CD14-positive monocyte (primary cell): ENCODE measurements around the gene PDE8A. TPM values are rescaled to one million over a fixed set of nuclear protein-coding genes. Genes with fewer than 3 reads are reported as not detected.
"Not testable (repeated sequence)": the region's sequence is repeated elsewhere in the genome, so short reads cannot be mapped to it uniquely, and the experiment has no call there.

Experiments
- DNase-seq, 3 donors: peaks; one replicate each; pipeline ENCODE4 v3.0.0-alpha.2; 2011 to 2022
- H2AFZ ChIP-seq: 2 replicates; pipeline ENCODE4 v1.6.0; 2012; ENCODE audit warnings: mild to moderate bottlenecking, low read depth, low read length, inconsistent platforms; ENCODE audit not compliant: insufficient read depth, poor library complexity, severe bottlenecking
- H3K27ac ChIP-seq, 2 donors: 1 replicate in 1 of 2; 2 replicates in 1 of 2; pipeline ENCODE4 v1.5.1; 2012 to 2013; ENCODE audit warnings: low read length in 2 of 2, control low read depth in 1 of 2, inconsistent platforms in 1 of 2, low read depth in 1 of 2, mild to moderate bottlenecking in 1 of 2
- H3K27me3 ChIP-seq, 2 donors: one replicate each; pipeline versions ENCODE4 v1.6.0 to v1.6.1; 2011 to 2013; ENCODE audit warnings: low read length in 2 of 2; ENCODE audit not compliant: control insufficient read depth in 2 of 2, insufficient read depth in 2 of 2
- H3K36me3 ChIP-seq, 2 donors: replicated peaks in 1 of 2; 1 replicate in 1 of 2; 2 replicates in 1 of 2; pipeline versions ENCODE4 v1.5.1 to v1.6.1; 2012 to 2013; ENCODE audit warnings: low read length in 2 of 2, control low read depth in 1 of 2, inconsistent platforms in 1 of 2, mild to moderate bottlenecking in 1 of 2; ENCODE audit not compliant: insufficient read depth in 2 of 2, control insufficient read depth in 1 of 2
- H3K4me1 ChIP-seq, 2 donors: 1 replicate in 1 of 2; 2 replicates in 1 of 2; pipeline versions ENCODE4 v1.5.1 to v1.6.1; 2012 to 2013; ENCODE audit warnings: low read length in 2 of 2, control low read depth in 1 of 2, inconsistent platforms in 1 of 2, mild to moderate bottlenecking in 1 of 2, moderate library complexity in 1 of 2; ENCODE audit not compliant: insufficient read depth in 2 of 2, control insufficient read depth in 1 of 2
- H3K4me2 ChIP-seq: replicated peaks from 2 replicates; pipeline ENCODE3; 2012; ENCODE audit warnings: low read length, moderate library complexity, mild to moderate bottlenecking; ENCODE audit not compliant: poor library complexity, severe bottlenecking; ENCODE audit errors: extremely low read depth
- H3K4me3 ChIP-seq, 3 experiments: fragments of 200-600 bp in 1 of 3; sonication (generic) in 1 of 3; replicated peaks in 1 of 3; 1 replicate in 2 of 3; 2 replicates in 1 of 3; pipeline ENCODE4 v1.5.1; 2011 to 2013; ENCODE audit warnings: low read length in 3 of 3, mild to moderate bottlenecking in 3 of 3, control low read depth in 2 of 3, low read depth in 2 of 3, inconsistent platforms in 1 of 3, moderate library complexity in 1 of 3
- H3K79me2 ChIP-seq: 2 replicates; pipeline ENCODE4 v1.6.0; 2012; ENCODE audit warnings: mild to moderate bottlenecking, control low read depth, inconsistent platforms, low read length, moderate library complexity; ENCODE audit not compliant: insufficient read depth
- H3K9ac ChIP-seq: 2 replicates; pipeline ENCODE4 v1.6.0; 2017; ENCODE audit warnings: low read length, mild to moderate bottlenecking; ENCODE audit not compliant: insufficient read depth, poor library complexity, severe bottlenecking
- H3K9me3 ChIP-seq, 2 donors: replicated peaks in 1 of 2; 1 replicate in 1 of 2; 2 replicates in 1 of 2; pipeline versions ENCODE4 v1.5.1 to v1.6.1; 2012 to 2013; ENCODE audit warnings: low read length in 2 of 2, control low read depth in 1 of 2; ENCODE audit not compliant: control insufficient read depth in 1 of 2, insufficient read depth in 1 of 2
- H4K20me1 ChIP-seq: 2 replicates; pipeline ENCODE4 v1.6.0; 2012; ENCODE audit warnings: mild to moderate bottlenecking, low read length, control low read depth, moderate library complexity; ENCODE audit not compliant: insufficient read depth
- H3K27ac Mint-ChIP-seq, 7 donors: one replicate each; pipeline ENCODE4 v1.8.0; 2020; ENCODE audit warnings: mild to moderate bottlenecking in 7 of 7, mixed read lengths in 7 of 7, moderate library complexity in 6 of 7, inconsistent platforms in 2 of 7
- H3K27me3 Mint-ChIP-seq, 3 donors: one replicate each; pipeline ENCODE4 v1.8.0; 2021 to 2022; ENCODE audit warnings: low read depth in 3 of 3, mild to moderate bottlenecking in 3 of 3, mixed read lengths in 3 of 3, moderate library complexity in 3 of 3, inconsistent platforms in 1 of 3
- H3K36me3 Mint-ChIP-seq, 2 donors: one replicate each; pipeline ENCODE4 v1.8.0; 2020; ENCODE audit warnings: mixed read lengths in 2 of 2, inconsistent platforms in 1 of 2, mild to moderate bottlenecking in 1 of 2
- H3K4me1 Mint-ChIP-seq: one replicate; pipeline ENCODE4 v1.8.0; 2020; ENCODE audit warnings: mild to moderate bottlenecking, mixed read lengths
- H3K4me3 Mint-ChIP-seq, 2 donors: one replicate each; pipeline ENCODE4 v1.8.0; 2020; ENCODE audit warnings: mild to moderate bottlenecking in 2 of 2, mixed read lengths in 2 of 2, moderate library complexity in 1 of 2
- H3K9me3 Mint-ChIP-seq, 7 donors: one replicate each; pipeline ENCODE4 v1.8.0; 2020 to 2022; ENCODE audit warnings: mixed read lengths in 7 of 7, mild to moderate bottlenecking in 6 of 7, moderate library complexity in 6 of 7, inconsistent platforms in 2 of 7
- CTCF ChIP-seq: fragments of 200-600 bp; IDR thresholded peaks from one replicate; pipeline ENCODE4 v1.8.0; 2022; ENCODE audit warnings: antibody characterized with exemption, mild to moderate bottlenecking
- whole genome bisulfite sequencing: methylation state at CpG from one replicate; pipeline ENCODE4 v1.1.5; 2013; ENCODE audit warnings: missing lambda C conversion rate; ENCODE audit not compliant: insufficient coverage; 5-methylcytosine and 5-hydroxymethylcytosine counted together
- intact Hi-C, 2 donors: fragments of 100-400 bp; cut with micrococcal nuclease; formaldehyde crosslinking; loops; one replicate each; pipeline versions ENCODE4 v1.15.0 to v1.15.1; 2023
- polyA plus RNA-seq, 3 donors: library from polyadenylated mRNA; depleted of rRNA in 1 of 3; unstranded in 2 of 3; stranded (reverse) in 1 of 3; fragments of 300-500 nt in 2 of 3; fragments of >200 nt in 1 of 3; fragmentation: Illumina TruSeq in 2 of 3; gene quantifications; 1 replicate in 2 of 3; 2 replicates in 1 of 3; pipeline ENCODE4 v1.2.3, GENCODE V29; 2012 to 2021

Gene PDE8A
- polyA plus RNA-seq, 3 donors, result 2.8 to 33.4 (median 4.9) TPM

- 93% methylated on average over 3 of the region's 4 CpGs for WGBS
- Histone ChIP-seq H3K9me3 (peaks cover 23 to 33% of the 10 kb centered on the region in 2 donors), H2AFZ (no peak overlapping the region), H3K4me1 (no peaks in the 10 kb centered on the region), H3K4me3 (no peak overlapping the region), H3K79me2 (no peaks in the 10 kb centered on the region), H3K9ac (no peak overlapping the region), H3K36me3 (no peaks in the 10 kb centered on the region), H4K20me1 (no peaks in the 10 kb centered on the region), H3K27me3 (no peaks in the 10 kb centered on the region), H3K27ac (no peak overlapping the region), H3K4me2 (no peak overlapping the region)
- Mint-ChIP-seq H3K36me3 (no peaks in the 10 kb centered on the region), H3K4me3 (no peak overlapping the region), H3K4me1 (no peaks in the 10 kb centered on the region), H3K9me3 (peaks cover 24 to 39% (median 33%) of the 10 kb centered on the region in 7 donors), H3K27ac (no peak overlapping the region), H3K27me3 (peaks cover 0 to 11% (median 1%) of the 10 kb centered on the region in 3 donors)
- TF ChIP-seq CTCF, result no peak
- intact Hi-C loops, result no loop called here
- no peak for DNase-seq
Measured at GRCh38 chr15:85174521-85174920, 192.9 kb downstream of the PDE8A start.

- H3K27me3 Mint-ChIP-seq, H2AFZ ChIP-seq, H3K36me3 ChIP-seq, H3K36me3 Mint-ChIP-seq, H3K79me2 ChIP-seq, H3K4me1 ChIP-seq, intact Hi-C loops, H3K4me2 ChIP-seq, H3K9ac ChIP-seq, H3K4me1 Mint-ChIP-seq, H3K27ac Mint-ChIP-seq, H3K27me3 ChIP-seq, H3K4me3 ChIP-seq, DNase-seq, H4K20me1 ChIP-seq, H3K4me3 Mint-ChIP-seq, H3K27ac ChIP-seq: not testable (repeated sequence)
- 97% methylated on average over 3 of the region's 8 CpGs for WGBS
- H3K9me3 Mint-ChIP-seq, result peaks cover 8 to 22% (median 18%) of the 10 kb centered on the region in 7 donors
- peaks cover 8 to 19% of the 10 kb centered on the region in 2 donors for H3K9me3 ChIP-seq
Measured at GRCh38 chr15:85177042-85177515, 195.4 kb downstream of the PDE8A start.
